Stimulated activated CD4-positive, alpha-beta T cell treated with anti-CD3 and anti-CD28 coated beads, Interleukin-1b, Interleukin-23, amount 100 ng/mL, for 24 hours (primary cell): ENCODE data around the gene LPIN3.

ENCODE experiments used
- DNase-seq, 4 experiments: peaks; one replicate each; pipeline ENCODE4 v3.0.0-alpha.2; 2020; ENCODE audit warnings: low read depth in 4 of 4, low spot score in 1 of 4

LPIN3 gene

GRCh38 chr20:41348430-41349172 is 8.0 kb downstream of the LPIN3 start:
- no peak for DNase-seq

- DNase-seq, result no peak
Measured at GRCh38 chr20:41349266-41349665, 8.6 kb downstream of the LPIN3 start.

- DNase-seq, result no peak
Measured at GRCh38 chr20:41349943-41350342, 9.3 kb downstream of the LPIN3 start.

- no peak for DNase-seq
Measured at GRCh38 chr20:41350408-41350962, 9.9 kb downstream of the LPIN3 start.

GRCh38 chr20:41352106-41352505 is 11.5 kb downstream of the LPIN3 start:
- DNase-seq, result no peak

- DNase-seq, result no peak
Measured at GRCh38 chr20:41352666-41353065, 12.0 kb downstream of the LPIN3 start.

GRCh38 chr20:41353530-41353929 is 12.9 kb downstream of the LPIN3 start:
- no peak for DNase-seq

GRCh38 chr20:41355192-41355591 is 14.6 kb downstream of the LPIN3 start:
- DNase-seq, result no peak

- no peak for DNase-seq
Measured at GRCh38 chr20:41355598-41356203, 15.1 kb downstream of the LPIN3 start.

GRCh38 chr20:41356951-41357350 is 16.3 kb downstream of the LPIN3 start:
- no peak for DNase-seq

- DNase-seq, result no peak
Measured at GRCh38 chr20:41357424-41358163, 17.0 kb downstream of the LPIN3 start.

GRCh38 chr20:41358230-41358629 is 17.6 kb downstream of the LPIN3 start:
- no peak for DNase-seq

- no peak for DNase-seq
Measured at GRCh38 chr20:41358717-41359116, 18.1 kb downstream of the LPIN3 start.

- DNase-seq, result no peak
Measured at GRCh38 chr20:41359541-41360011, 19.0 kb downstream of the LPIN3 start.

- DNase-seq, result no peak
Measured at GRCh38 chr20:41360831-41361756, 20.5 kb downstream of the LPIN3 start.

- DNase-seq, result no peak
Measured at GRCh38 chr20:41361757-41362747, 21.4 kb downstream of the LPIN3 start.

GRCh38 chr20:41362748-41363140 is 22.1 kb downstream of the LPIN3 start:
- DNase-seq, result no peak

- no peak for DNase-seq
Measured at GRCh38 chr20:41363601-41364000, 23.0 kb downstream of the LPIN3 start.

GRCh38 chr20:41364236-41364855 is 23.7 kb downstream of the LPIN3 start:
- DNase-seq, result no peak
